ENCODE measurements around the gene FPR3. TPM values are rescaled to one million over a fixed set of nuclear protein-coding genes. Genes with fewer than 3 reads are reported as not detected.

Gene FPR3
- total and polyA plus RNA-seq, 2 donors (not counting 3 experiments of a cell fraction or from before 2014, with no cell fraction given): not detected

DNA sequence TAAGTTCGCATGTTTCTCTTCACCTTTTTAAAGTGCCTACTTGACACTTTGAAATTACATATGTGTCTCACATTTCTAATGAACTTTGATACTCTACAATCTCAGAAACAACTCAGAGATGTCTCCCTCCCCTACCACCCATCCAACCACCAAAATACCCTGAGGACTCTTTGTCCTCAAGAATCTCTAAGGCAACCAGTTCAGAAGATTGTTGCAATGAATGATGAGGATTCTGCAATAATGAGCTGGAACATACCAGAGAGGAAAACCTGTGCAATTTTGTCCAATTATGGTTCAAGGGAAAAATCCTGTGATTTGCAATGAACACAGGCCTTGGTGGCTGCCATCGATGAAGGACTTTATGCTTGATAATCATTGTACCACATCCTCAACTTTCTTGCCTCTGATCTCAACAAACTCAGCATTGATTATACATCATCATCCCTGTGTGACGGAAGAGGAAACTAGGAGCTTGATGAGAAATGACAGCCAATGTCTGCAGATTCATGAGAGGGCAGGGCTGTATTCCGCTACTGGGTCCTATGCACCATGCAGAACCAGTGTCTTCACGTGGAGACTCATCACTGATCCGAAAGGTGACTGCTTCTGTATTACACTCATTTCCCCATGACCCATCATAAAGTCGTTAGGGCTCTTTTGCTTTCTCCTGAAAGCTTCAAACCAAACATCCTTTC, 44.4 kb upstream of the FPR3 start:
- Histone ChIP-seq H3K9me3 (replicated peaks; ENCODE audit: control insufficient read depth, insufficient read depth, low read length) (no peaks in the 10 kb centered on the region), H3K4me3 (replicated peaks in 1 of 3; ENCODE audit: insufficient read depth in 1 of 3, low read depth in 1 of 3, low read length in 3 of 3) (no peak overlapping the region), H3K27me3 (ENCODE audit: control insufficient read depth in 2 of 2, insufficient read depth in 2 of 2, low read length in 2 of 2) (no peaks in the 10 kb centered on the region), H3K4me2 (ENCODE audit: insufficient read depth, low read length) (no peak overlapping the region), H3K79me2 (ENCODE audit: control insufficient read depth, insufficient read depth, low read length) (no peaks in the 10 kb centered on the region), H3K36me3 (ENCODE audit: control insufficient read depth in 2 of 2, extremely low read depth in 1 of 2, insufficient read depth in 2 of 2, low read length in 2 of 2) (no peaks in the 10 kb centered on the region), H3K27ac (ENCODE audit: insufficient read depth, low read depth, low read length) (no peak overlapping the region), H3K9me1 (replicated peaks; ENCODE audit: control insufficient read depth, extremely low read depth, insufficient read depth, low read length) (no peaks in the 10 kb centered on the region), H3K4me1 (ENCODE audit: control insufficient read depth, extremely low read depth, insufficient read depth, low read length) (no peaks in the 10 kb centered on the region), H2AFZ (ENCODE audit: low read depth, low read length) (no peak overlapping the region), H3K9ac (replicated peaks; ENCODE audit: extremely low read depth, insufficient read depth, low read length) (no peak overlapping the region), H4K20me1 (replicated peaks; ENCODE audit: control insufficient read depth, extremely low read depth, insufficient read depth, low read length) (no peaks in the 10 kb centered on the region)
- FAIRE-seq: no peak
- no peak for DNase-seq (ENCODE audit: low read depth, low spot score)
- no TSS peak for BruUV-seq (replicated peaks)
- dilution Hi-C loops (cut with MboI; ENCODE audit: extremely low pct_ligation_motif_present, low sequenced_read_pairs) (no loop called here), intact Hi-C loops (cut with micrococcal nuclease) (no loop called here)
- TF ChIP-seq POLR2AphosphoS5 (IDR thresholded peaks at IDR 0.05; ENCODE audit: insufficient read depth, low read depth, low read length): no peak
- no peak for TF ChIP-seq FOS (IDR thresholded peaks at IDR 0.05; ENCODE audit: borderline replicate concordance, insufficient read depth, low read length)
- TF ChIP-seq, protein P1, sequence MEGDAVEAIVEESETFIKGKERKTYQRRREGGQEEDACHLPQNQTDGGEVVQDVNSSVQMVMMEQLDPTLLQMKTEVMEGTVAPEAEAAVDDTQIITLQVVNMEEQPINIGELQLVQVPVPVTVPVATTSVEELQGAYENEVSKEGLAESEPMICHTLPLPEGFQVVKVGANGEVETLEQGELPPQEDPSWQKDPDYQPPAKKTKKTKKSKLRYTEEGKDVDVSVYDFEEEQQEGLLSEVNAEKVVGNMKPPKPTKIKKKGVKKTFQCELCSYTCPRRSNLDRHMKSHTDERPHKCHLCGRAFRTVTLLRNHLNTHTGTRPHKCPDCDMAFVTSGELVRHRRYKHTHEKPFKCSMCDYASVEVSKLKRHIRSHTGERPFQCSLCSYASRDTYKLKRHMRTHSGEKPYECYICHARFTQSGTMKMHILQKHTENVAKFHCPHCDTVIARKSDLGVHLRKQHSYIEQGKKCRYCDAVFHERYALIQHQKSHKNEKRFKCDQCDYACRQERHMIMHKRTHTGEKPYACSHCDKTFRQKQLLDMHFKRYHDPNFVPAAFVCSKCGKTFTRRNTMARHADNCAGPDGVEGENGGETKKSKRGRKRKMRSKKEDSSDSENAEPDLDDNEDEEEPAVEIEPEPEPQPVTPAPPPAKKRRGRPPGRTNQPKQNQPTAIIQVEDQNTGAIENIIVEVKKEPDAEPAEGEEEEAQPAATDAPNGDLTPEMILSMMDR (IDR thresholded peaks at IDR 0.05; ENCODE audit: extremely low read depth in 1 of 2, insufficient read depth in 1 of 2, low read depth in 1 of 2, low read length in 2 of 2): no peak
- TF ChIP-seq MAX (IDR thresholded peaks at IDR 0.05; ENCODE audit: insufficient read depth, insufficient read length): no peak
- no peak for TF ChIP-seq GATA2 (IDR thresholded peaks at IDR 0.05; ENCODE audit: insufficient read depth, insufficient read length, low read depth, low read length)
- no peak for TF ChIP-seq EZH2 (IDR thresholded peaks at IDR 0.05; ENCODE audit: borderline replicate concordance, low read depth, low read length, severe bottlenecking)
- TF ChIP-seq MYC (IDR thresholded peaks at IDR 0.05; ENCODE audit: low read depth, low read length): no peak
- no peak for TF ChIP-seq JUN (IDR thresholded peaks at IDR 0.05; ENCODE audit: borderline replicate concordance, insufficient read depth, insufficient read length, low read depth)
- TF ChIP-seq POLR2A (IDR thresholded peaks at IDR 0.05; ENCODE audit: low read depth, low read length): no peak
- CTCF ChIA-PET: no interaction called here
- POLR2A ChIA-PET: no interaction called here

Measured in endothelial cell of umbilical vein (primary cell).